BJ (cell line): ENCODE measurements around the gene TNIP1. TPM values are rescaled to one million over a fixed set of nuclear protein-coding genes. Genes with fewer than 3 reads are reported as not detected.

Source experiments
- CTCF ChIA-PET: fragments of 350-600 bp; formaldehyde crosslinking; extraction: SDS; loops from one replicate; lab custom pipeline; 2021; ENCODE audit warnings: antibody characterized with exemption, inconsistent platforms; lab: Yijun Ruan, JAX
- POLR2A ChIA-PET: fragments of 300-600 bp; sonication (Branson Sonifier 250); formaldehyde crosslinking; extraction: SDS; loops from one replicate; lab custom pipeline; 2021; ENCODE audit warnings: antibody characterized with exemption; lab: Charles Lee
- DNase-seq: peaks from one replicate; pipeline ENCODE4 v3.0.0-alpha.2; 2011; ENCODE audit warnings: low read depth
- H3K27me3 ChIP-seq: 2 replicates; pipeline ENCODE4 v1.6.0; 2011; ENCODE audit warnings: low read length; ENCODE audit not compliant: control insufficient read depth, insufficient read depth
- H3K36me3 ChIP-seq: 2 replicates; pipeline ENCODE4 v1.5.1; 2011; ENCODE audit warnings: low read length; ENCODE audit not compliant: control insufficient read depth, insufficient read depth
- H3K4me3 ChIP-seq: 2 replicates; pipeline ENCODE4 v1.5.1; 2011; ENCODE audit warnings: low read depth, mild to moderate bottlenecking, control low read depth, low read length
- polyA plus RNA-seq: library from polyadenylated mRNA; depleted of rRNA; stranded (reverse); fragments of >200 nt; gene quantifications from 2 replicates; pipeline ENCODE4 v1.2.3, GENCODE V29; 2011
- TF ChIP-seq, protein P1 (sequence below): IDR thresholded peaks from 2 replicates; pipeline ENCODE4 v1.5.1; 2011; ENCODE audit warnings: low read depth, mild to moderate bottlenecking, control low read depth, inconsistent platforms, low read length, moderate library complexity; ENCODE audit not compliant: insufficient read depth

TNIP1 gene
- polyA plus RNA-seq, 1 experiment = 80.8 TPM

DNA sequence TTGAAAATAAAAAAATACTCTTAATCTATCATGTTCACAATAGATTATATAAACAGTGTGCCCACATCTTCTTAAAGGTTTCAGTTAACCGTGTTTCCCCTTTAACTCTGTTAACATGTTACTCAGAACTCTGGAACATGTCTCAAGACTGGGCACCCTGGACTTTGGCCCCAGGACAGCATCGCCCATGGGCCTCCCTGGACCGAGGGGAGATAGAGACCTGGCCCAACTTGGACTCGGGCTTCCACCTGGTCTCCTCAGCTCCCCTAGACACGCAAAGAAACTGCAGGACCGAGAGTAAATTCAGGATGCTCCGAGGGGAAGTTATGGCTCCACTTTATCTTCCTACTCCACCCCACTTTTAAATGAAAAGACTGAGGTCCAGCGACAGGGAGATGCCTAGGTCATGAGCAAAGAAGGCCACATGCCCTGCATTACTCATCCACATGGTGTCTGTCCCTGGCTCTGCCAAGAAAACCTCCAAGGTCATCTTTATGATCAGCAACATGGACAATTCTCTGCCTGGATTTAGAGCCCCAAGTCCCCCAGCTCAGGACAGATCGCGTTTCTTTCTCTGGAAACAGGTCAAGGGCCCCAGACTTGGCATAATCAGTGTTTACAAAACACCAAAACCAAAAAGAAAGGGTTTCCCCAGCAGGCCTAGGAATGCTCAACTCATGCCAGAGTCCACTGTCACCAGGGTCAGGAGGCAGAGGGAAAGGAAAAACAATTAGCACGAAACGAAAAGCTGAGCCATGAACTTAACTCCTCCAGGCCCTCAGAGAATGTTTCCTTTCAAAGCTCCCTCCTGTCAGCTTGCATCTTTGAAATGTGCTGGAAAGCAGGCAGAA lies 43.0 kb downstream of the TNIP1 start:
- Histone ChIP-seq H3K27me3 (no peaks in the 10 kb centered on the region), H3K36me3 (peaks cover 50% of the 10 kb centered on the region), H3K4me3 (no peak overlapping the region)
- no peak for DNase-seq
- TF ChIP-seq, protein P1, sequence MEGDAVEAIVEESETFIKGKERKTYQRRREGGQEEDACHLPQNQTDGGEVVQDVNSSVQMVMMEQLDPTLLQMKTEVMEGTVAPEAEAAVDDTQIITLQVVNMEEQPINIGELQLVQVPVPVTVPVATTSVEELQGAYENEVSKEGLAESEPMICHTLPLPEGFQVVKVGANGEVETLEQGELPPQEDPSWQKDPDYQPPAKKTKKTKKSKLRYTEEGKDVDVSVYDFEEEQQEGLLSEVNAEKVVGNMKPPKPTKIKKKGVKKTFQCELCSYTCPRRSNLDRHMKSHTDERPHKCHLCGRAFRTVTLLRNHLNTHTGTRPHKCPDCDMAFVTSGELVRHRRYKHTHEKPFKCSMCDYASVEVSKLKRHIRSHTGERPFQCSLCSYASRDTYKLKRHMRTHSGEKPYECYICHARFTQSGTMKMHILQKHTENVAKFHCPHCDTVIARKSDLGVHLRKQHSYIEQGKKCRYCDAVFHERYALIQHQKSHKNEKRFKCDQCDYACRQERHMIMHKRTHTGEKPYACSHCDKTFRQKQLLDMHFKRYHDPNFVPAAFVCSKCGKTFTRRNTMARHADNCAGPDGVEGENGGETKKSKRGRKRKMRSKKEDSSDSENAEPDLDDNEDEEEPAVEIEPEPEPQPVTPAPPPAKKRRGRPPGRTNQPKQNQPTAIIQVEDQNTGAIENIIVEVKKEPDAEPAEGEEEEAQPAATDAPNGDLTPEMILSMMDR = no peak
- ChIA-PET POLR2A (no interaction called here), CTCF (interaction anchor here (1.1 to 6.3 kb wide), 4 partner anchors 13 to 128 kb away, joined by 3 to 76 read pairs (median 21); no protein-coding TSS in a partner anchor)

DNA sequence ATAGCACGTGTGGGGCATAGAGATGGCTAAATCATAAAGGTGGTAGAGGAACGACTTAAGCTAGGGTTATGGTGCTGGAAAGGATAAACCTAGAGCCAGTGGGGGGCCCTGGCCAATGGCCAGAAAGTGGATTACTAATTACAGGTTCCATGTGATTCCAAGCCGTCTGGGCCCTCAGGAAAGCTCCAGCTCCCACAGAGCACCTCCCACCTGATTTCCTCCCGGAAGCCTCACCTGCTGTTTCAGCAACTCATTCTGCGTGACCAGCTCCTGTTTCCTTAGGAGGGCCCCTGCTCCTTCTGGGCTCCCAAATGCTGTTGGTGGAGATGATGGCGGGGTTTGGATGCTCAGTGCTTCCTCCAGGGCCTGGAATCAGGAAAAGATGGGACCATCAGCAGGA lies 44.3 kb downstream of the TNIP1 start:
- CTCF ChIA-PET = interaction anchor here (1.1 to 2.8 kb wide), 2 partner anchors 12 to 44 kb away, joined by 3 to 18 read pairs; no protein-coding TSS in a partner anchor
- Histone ChIP-seq H3K4me3 (no peak overlapping the region), H3K27me3 (no peaks in the 10 kb centered on the region), H3K36me3 (peaks cover 46% of the 10 kb centered on the region)
- POLR2A ChIA-PET = no interaction called here
- no peak for DNase-seq
- TF ChIP-seq, protein P1 = no peak

- Histone ChIP-seq H3K4me3 (no peak overlapping the region), H3K27me3 (no peaks in the 10 kb centered on the region), H3K36me3 (peaks cover 49% of the 10 kb centered on the region)
- ChIA-PET POLR2A (no interaction called here), CTCF (interaction anchor here (2.8 kb wide), 1 partner anchor 14 kb away, joined by 18 read pairs; no protein-coding TSS in a partner anchor)
- no peak for DNase-seq
- TF ChIP-seq, protein P1 = no peak
These were observed 46.1 kb downstream of the TNIP1 start for GRCh38 chr5:151034422-151035379.

DNA sequence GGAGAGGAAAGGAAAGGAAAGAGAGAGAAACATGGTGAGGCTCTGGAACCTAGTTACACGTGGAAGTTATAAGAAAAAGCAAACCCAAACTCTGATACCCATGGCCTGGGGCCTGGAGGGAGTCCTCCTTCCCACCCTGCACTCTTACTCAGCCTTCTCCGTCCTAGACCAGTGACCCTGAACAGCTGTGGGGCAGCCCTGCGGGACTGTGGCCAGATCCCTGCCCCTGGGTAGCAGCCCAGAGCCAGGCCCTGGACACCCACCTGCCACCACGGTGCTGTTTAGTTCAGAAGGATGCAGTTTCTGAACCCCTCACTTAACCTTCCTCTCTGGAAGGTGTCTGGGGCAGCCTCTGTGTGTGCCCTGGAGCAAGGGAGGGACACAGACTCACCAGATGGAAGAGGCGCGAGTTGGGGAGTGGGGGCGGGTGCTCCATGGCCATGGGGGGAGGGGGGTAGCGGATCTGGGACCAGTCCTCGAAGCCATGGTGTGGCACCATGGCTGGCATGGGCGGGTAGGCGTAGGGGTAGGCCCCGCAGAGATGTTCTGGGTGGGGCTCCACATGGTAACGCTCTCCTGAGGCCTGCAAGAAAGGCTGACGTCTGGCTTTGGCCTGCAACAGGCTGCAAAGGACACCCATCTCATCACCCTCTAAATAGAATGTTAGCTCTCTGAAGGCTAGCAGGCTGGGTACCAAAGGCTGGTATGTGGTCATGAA lies 47.5 kb downstream of the TNIP1 start:
- TF ChIP-seq, protein P1 = no peak
- ChIA-PET POLR2A (no interaction called here), CTCF (interaction anchor here (0.5 kb wide), 1 partner anchor 14 kb away, joined by 3 read pairs; no protein-coding TSS in a partner anchor)
- no peak for DNase-seq
- H3K36me3 ChIP-seq = peaks cover 50% of the 10 kb centered on the region
- no peaks in the 10 kb centered on the region for H3K27me3 ChIP-seq
- H3K4me3 ChIP-seq = no peak overlapping the region
